H1 (cell line): ENCODE data around the gene OSGEPL1. TPM values are rescaled to one million over a fixed set of nuclear protein-coding genes. Genes with fewer than 3 reads are reported as not detected.

Source experiments
- CTCF ChIA-PET: fragments of 300-600 bp; sonication (Branson Sonifier 250); formaldehyde crosslinking; loops from one replicate; lab custom pipeline; 2021; ENCODE audit not compliant: partially characterized antibody; lab: Charles Lee
- POLR2A ChIA-PET: fragments of 300-600 bp; sonication (Branson Sonifier 250); formaldehyde crosslinking; loops from one replicate; lab custom pipeline; 2021; ENCODE audit warnings: inconsistent platforms; ENCODE audit not compliant: partially characterized antibody; lab: Charles Lee
- DNase-seq, 2 experiments: peaks; one replicate each; pipeline versions ENCODE4 v3.0.0 to v3.0.0-alpha.2; 2010 to 2022; ENCODE audit warnings: low spot score in 2 of 2, low read depth in 1 of 2, mixed read lengths in 1 of 2
- FAIRE-seq: peaks from 2 replicates; lab custom pipeline; 2011; peaks lifted over from hg19 to GRCh38; lab: Jason Lieb, UNC
- H2AFZ ChIP-seq: 2 replicates; pipeline ENCODE4 v1.8.1; 2012; ENCODE audit warnings: low read length, inconsistent platforms
- H2AK5ac ChIP-seq: 2 replicates; pipeline ENCODE4 v1.6.1; 2013; ENCODE audit warnings: low read depth, low read length
- H2BK120ac ChIP-seq: replicated peaks from 2 replicates; pipeline ENCODE3; 2013; ENCODE audit warnings: low read depth, low read length, inconsistent platforms
- H2BK12ac ChIP-seq: 2 replicates; pipeline ENCODE4 v1.6.1; 2013; ENCODE audit warnings: low read depth, low read length
- H2BK15ac ChIP-seq: 2 replicates; pipeline ENCODE4 v1.6.1; 2013; ENCODE audit warnings: low read length
- H2BK20ac ChIP-seq: 2 replicates; pipeline ENCODE4 v1.6.1; 2013; ENCODE audit warnings: low read length
- H2BK5ac ChIP-seq: 2 replicates; pipeline ENCODE4 v1.6.1; 2013; ENCODE audit warnings: low read depth, low read length
- H3K14ac ChIP-seq: 2 replicates; pipeline ENCODE4 v1.6.1; 2013; ENCODE audit warnings: inconsistent platforms; ENCODE audit not compliant: insufficient read length
- H3K18ac ChIP-seq: 2 replicates; pipeline ENCODE4 v1.6.1; 2013; ENCODE audit warnings: low read length; ENCODE audit errors: extremely low read depth
- H3K23ac ChIP-seq: 2 replicates; pipeline ENCODE4 v1.6.1; 2013; ENCODE audit warnings: inconsistent platforms; ENCODE audit not compliant: insufficient read length
- H3K23me2 ChIP-seq: 2 replicates; pipeline ENCODE4 v1.6.1; 2013; ENCODE audit warnings: low read depth, low read length
- H3K27ac ChIP-seq: 2 replicates; pipeline ENCODE4 v1.6.1; 2011; ENCODE audit warnings: low read depth, low read length, inconsistent platforms
- H3K27me3 ChIP-seq, 4 experiments: replicated peaks in 1 of 4; 1 replicate in 1 of 4; 2 replicates in 3 of 4; pipeline versions ENCODE4 v1.6.1 to v1.8.1; 2011 to 2013; ENCODE audit warnings: low read length in 3 of 4, mild to moderate bottlenecking in 3 of 4, inconsistent platforms in 2 of 4, mixed read lengths in 2 of 4, moderate library complexity in 1 of 4; ENCODE audit not compliant: control insufficient read depth in 3 of 4, insufficient read depth in 3 of 4; ENCODE audit errors: extremely low read depth in 1 of 4
- H3K36me3 ChIP-seq, 4 experiments: 2 replicates each; pipeline versions ENCODE4 v1.6.1 to v1.8.1; 2011 to 2013; ENCODE audit warnings: mild to moderate bottlenecking in 4 of 4, low read length in 3 of 4, moderate library complexity in 2 of 4, control low read depth in 1 of 4, inconsistent platforms in 1 of 4; ENCODE audit not compliant: insufficient read depth in 4 of 4, control insufficient read depth in 2 of 4
- H3K4ac ChIP-seq: replicated peaks from 2 replicates; pipeline ENCODE3; 2013; ENCODE audit warnings: low read length, low read depth, mixed read lengths, inconsistent platforms; ENCODE audit not compliant: insufficient read length
- H3K4me1 ChIP-seq, 4 experiments: replicated peaks in 1 of 4; 1 replicate in 1 of 4; 2 replicates in 3 of 4; pipeline versions ENCODE4 v1.6.1 to v1.8.1; 2011 to 2013; ENCODE audit warnings: low read length in 3 of 4, inconsistent platforms in 2 of 4, mixed read lengths in 1 of 4; ENCODE audit not compliant: insufficient read depth in 4 of 4, control insufficient read depth in 3 of 4
- H3K4me2 ChIP-seq, 2 experiments: 2 replicates each; pipeline versions ENCODE4 v1.6.1 to v1.8.1; 2011 to 2013; ENCODE audit warnings: low read depth in 2 of 2, low read length in 2 of 2, control low read depth in 1 of 2, inconsistent platforms in 1 of 2, mild to moderate bottlenecking in 1 of 2; ENCODE audit not compliant: insufficient read depth in 1 of 2
- H3K4me3 ChIP-seq, 4 experiments: fragments of 200-600, 300-600 bp in 1 of 4; sonication (generic), shearing (Covaris generic), sonication (Bioruptor Twin) in 1 of 4; 2 replicates each; pipeline versions ENCODE4 v1.5.1 to v1.8.1; 2011 to 2016; ENCODE audit warnings: low read length in 4 of 4, low read depth in 3 of 4, control low read depth in 2 of 4, inconsistent platforms in 2 of 4, mild to moderate bottlenecking in 2 of 4, mixed read lengths in 1 of 4, moderate library complexity in 1 of 4; ENCODE audit not compliant: insufficient read depth in 2 of 4; ENCODE audit errors: extremely low read depth in 1 of 4
- H3K56ac ChIP-seq: replicated peaks from 2 replicates; pipeline ENCODE3; 2013; ENCODE audit warnings: low read depth, mild to moderate bottlenecking, mixed read lengths, low read length, inconsistent platforms; ENCODE audit not compliant: insufficient read length
- H3K79me1 ChIP-seq: 2 replicates; pipeline ENCODE4 v1.6.1; 2013; ENCODE audit warnings: low read depth, low read length, control low read depth
- H3K79me2 ChIP-seq, 2 experiments: 2 replicates each; pipeline versions ENCODE4 v1.6.1 to v1.8.1; 2012 to 2013; ENCODE audit warnings: low read length in 2 of 2, mild to moderate bottlenecking in 2 of 2, inconsistent platforms in 1 of 2; ENCODE audit not compliant: insufficient read depth in 2 of 2, control insufficient read depth in 1 of 2
- H3K9ac ChIP-seq, 4 experiments: replicated peaks in 1 of 4; 1 replicate in 1 of 4; 2 replicates in 3 of 4; pipeline versions ENCODE4 v1.6.1 to v1.8.1; 2011 to 2013; ENCODE audit warnings: low read depth in 3 of 4, low read length in 3 of 4, control low read depth in 2 of 4, mild to moderate bottlenecking in 2 of 4, moderate library complexity in 2 of 4, inconsistent platforms in 1 of 4; ENCODE audit errors: extremely low read depth in 1 of 4
- H3K9me3 ChIP-seq, 2 experiments: 2 replicates each; pipeline versions ENCODE4 v1.6.1 to v1.8.1; 2012 to 2013; ENCODE audit warnings: mild to moderate bottlenecking in 2 of 2, moderate library complexity in 2 of 2, control low read depth in 1 of 2, inconsistent platforms in 1 of 2, low read depth in 1 of 2, low read length in 1 of 2, mixed read lengths in 1 of 2; ENCODE audit not compliant: insufficient read depth in 2 of 2
- H4K20me1 ChIP-seq, 2 experiments: replicated peaks in 1 of 2; 2 replicates each; pipeline versions ENCODE3 to v1.8.1; 2011 to 2013; ENCODE audit warnings: inconsistent platforms in 2 of 2, low read length in 2 of 2, mild to moderate bottlenecking in 1 of 2; ENCODE audit not compliant: insufficient read depth in 2 of 2, control insufficient read depth in 1 of 2
- H4K5ac ChIP-seq: 2 replicates; pipeline ENCODE4 v1.6.1; 2013; ENCODE audit warnings: low read length, low read depth, mixed read lengths, inconsistent platforms; ENCODE audit not compliant: insufficient read length
- H4K8ac ChIP-seq: 2 replicates; pipeline ENCODE4 v1.8.0; 2013; ENCODE audit warnings: mild to moderate bottlenecking, moderate library complexity, low read length, inconsistent platforms; ENCODE audit not compliant: insufficient read depth; ENCODE audit errors: extremely low read depth
- H4K91ac ChIP-seq: replicated peaks from 2 replicates; pipeline ENCODE3; 2013; ENCODE audit warnings: low read length, mixed read lengths, inconsistent platforms; ENCODE audit not compliant: insufficient read length
- ASH2L ChIP-seq: fragments of 200-600, 300-600 bp; sonication (generic); IDR thresholded peaks from one replicate; pipeline ENCODE4 v1.7.1; 2017; ENCODE audit warnings: low read length
- PHF8 ChIP-seq: fragments of 200-600 bp; sonication (generic); conservative IDR thresholded peaks from 2 replicates; pipeline ENCODE4 v1.7.1; 2012; ENCODE audit warnings: low read depth, mild to moderate bottlenecking, inconsistent platforms, low read length, moderate library complexity
- RAD21 ChIP-seq, 2 experiments: IDR thresholded peaks in 1 of 2; conservative IDR thresholded peaks in 1 of 2; 2 replicates each; pipeline ENCODE4 v1.6.1; 2011; ENCODE audit warnings: low read depth in 2 of 2, low read length in 2 of 2, improper control_type of control experiment in 1 of 2, inconsistent platforms in 1 of 2, mild to moderate bottlenecking in 1 of 2, moderate library complexity in 1 of 2
- YY1 ChIP-seq: IDR thresholded peaks from 2 replicates; pipeline ENCODE4 v1.6.1; 2011; ENCODE audit warnings: low read depth, mild to moderate bottlenecking, low read length
- WGBS, 2 experiments: shearing (Covaris generic) in 1 of 2; methylation state at CpG; one replicate each; pipeline versions ENCODE4 v1.1.6 to v1.1.7; 2013 to 2015; ENCODE audit warnings: low lambda C conversion rate in 2 of 2, mixed read lengths in 2 of 2, inconsistent platforms in 1 of 2, low coverage in 1 of 2, missing lambda C conversion rate in 1 of 2; ENCODE audit not compliant: insufficient replicate concordance in 2 of 2, insufficient coverage in 1 of 2, insufficient read length in 1 of 2; ENCODE audit errors: extremely low coverage in 1 of 2, missing lambda C conversion rate in 1 of 2; 5-methylcytosine and 5-hydroxymethylcytosine counted together
- polyA plus RNA-seq, 7 experiments: library from polyadenylated mRNA; depleted of rRNA in 3 of 7; stranded (reverse) in 5 of 7; unstranded in 2 of 7; fragments of >200 nt in 5 of 7; fragments of 200-250 nt in 2 of 7; gene quantifications; 1 replicate in 5 of 7; 2 replicates in 1 of 7; 4 replicates in 1 of 7; pipeline versions ENCODE4 v1.2.1 to v1.2.3, GENCODE V29; 2011 to 2013; ENCODE audit warnings: missing spikeins in 2 of 7, mixed read lengths in 2 of 7
- total RNA-seq: library from RNA; stranded (reverse); fragmentation: NEBNext Ultra II Directional; extraction: Animal tissue kit (Norgen Biotek cat#: 25700); gene quantifications from 2 replicates; pipeline ENCODE4 v1.2.1, GENCODE V29; 2021

Gene OSGEPL1
- total and polyA plus RNA-seq, 2 of the 8 experiments (the other 6 are each of a cell fraction or from before 2014, with no cell fraction given), result 7.1 to 15.7 TPM

GRCh38 chr2:189797902-189798301 is 35.3 kb upstream of the OSGEPL1 start:
- Histone ChIP-seq H3K79me1 (peaks cover 5% of the 10 kb centered on the region; the same call in 1 of the 2 replicates), H2AFZ (no peak overlapping the region), H4K8ac (no peak overlapping the region), H3K4ac (no peak overlapping the region), H2BK120ac (no peak overlapping the region), H3K27ac (no peak overlapping the region), H3K79me2 (peaks cover 0 to 30% of the 10 kb centered on the region in 2 experiments; a peak in 2 of 4 replicates), H2BK15ac (no peak overlapping the region), H3K23me2 (no peaks in the 10 kb centered on the region), H2AK5ac (no peak overlapping the region), H4K5ac (no peak overlapping the region), H3K14ac (no peak overlapping the region), H2BK20ac (no peak overlapping the region), H4K20me1 (peaks cover 0 to 5% of the 10 kb centered on the region in 2 experiments), H3K4me2 (no peak overlapping the region), H3K27me3 (no peaks in the 10 kb centered on the region), H3K4me1 (no peaks in the 10 kb centered on the region), H2BK5ac (no peak overlapping the region), H3K9me3 (no peaks in the 10 kb centered on the region), H4K91ac (no peak overlapping the region), H3K36me3 (peaks cover 10 to 57% (median 29%) of the 10 kb centered on the region in 4 experiments), H3K9ac (no peak overlapping the region), H3K23ac (no peak overlapping the region), H3K56ac (no peak overlapping the region), H3K18ac (no peak overlapping the region), H2BK12ac (no peak overlapping the region), H3K4me3 (no peak overlapping the region)
- WGBS, 2 experiments, result 95% methylated on average over 6 of the region's 6 CpGs; no CpG with 5 or more reads in 1 of the 2 experiments
- ChIA-PET POLR2A (interaction anchor here (0.6 to 1.8 kb wide), 2 partner anchors 13 to 181 kb away, joined by 3 to 5 read pairs; partner anchors contain the start of genes ORMDL1 and PMS1), CTCF (interaction anchor here (0.7 to 1.7 kb wide), 7 partner anchors 8 to 228 kb away, joined by 3 to 5 read pairs (median 4); no protein-coding TSS in a partner anchor)
- FAIRE-seq (no peak), DNase-seq (no peak)
- TF ChIP-seq ASH2L (no peak), RAD21 (IDR thresholded peaks at IDR 0.05 in 1 of 2, conservative IDR thresholded peaks at IDR 0.05 in 1 of 2; ENCODE audit: low read depth in 2 of 2, low read length in 2 of 2) (no peak), YY1 (no peak), PHF8 (no peak)
